ENCODE measurements around the gene KAZN. TPM values are rescaled to one million over a fixed set of nuclear protein-coding genes. Genes with fewer than 3 reads are reported as not detected.

KAZN gene
- polyA plus RNA-seq, 5 donors, result 26.2 to 34.7 (median 29.0) TPM

DNA sequence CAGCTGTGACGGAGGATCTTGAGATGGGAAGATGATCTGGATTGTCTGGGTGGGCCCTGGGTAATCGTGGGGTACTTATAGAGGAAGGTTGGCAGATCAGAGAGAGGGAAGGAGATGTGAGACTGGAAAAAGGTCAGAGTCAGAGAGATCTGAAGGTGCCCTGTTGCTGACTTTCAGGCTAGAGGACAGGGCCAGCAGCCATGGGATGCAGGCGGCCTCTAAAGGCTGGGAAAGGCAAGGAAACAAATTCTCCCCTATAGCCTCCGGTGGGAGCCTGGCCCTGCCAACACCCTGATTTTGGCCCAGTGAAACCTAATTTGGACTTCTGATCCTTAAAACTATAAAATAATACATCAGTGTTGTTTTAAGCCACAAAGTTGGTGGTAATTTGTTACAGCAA is 401.5 kb downstream of the KAZN start:
- no peak for DNase-seq

DNA sequence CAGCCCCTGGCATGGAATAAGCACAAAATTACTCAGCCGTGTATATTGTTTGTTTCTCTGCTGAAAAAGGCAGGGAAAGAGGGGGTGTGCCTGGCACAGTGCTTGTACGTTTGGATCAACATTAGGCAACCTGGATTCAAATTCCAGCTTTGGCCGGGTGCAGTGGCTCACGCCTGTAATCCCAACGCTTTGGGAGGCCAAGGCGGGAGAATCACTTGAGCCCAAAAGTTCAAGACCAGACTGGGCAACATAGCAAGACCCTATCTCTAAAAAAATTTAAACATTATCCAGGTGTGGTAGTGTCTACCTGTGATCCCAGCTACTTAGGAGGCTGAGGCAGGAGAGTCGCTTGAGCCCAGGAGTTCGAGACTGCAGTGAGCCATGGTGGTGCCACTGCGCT is 402.2 kb downstream of the KAZN start:
- no peak for DNase-seq

DNA sequence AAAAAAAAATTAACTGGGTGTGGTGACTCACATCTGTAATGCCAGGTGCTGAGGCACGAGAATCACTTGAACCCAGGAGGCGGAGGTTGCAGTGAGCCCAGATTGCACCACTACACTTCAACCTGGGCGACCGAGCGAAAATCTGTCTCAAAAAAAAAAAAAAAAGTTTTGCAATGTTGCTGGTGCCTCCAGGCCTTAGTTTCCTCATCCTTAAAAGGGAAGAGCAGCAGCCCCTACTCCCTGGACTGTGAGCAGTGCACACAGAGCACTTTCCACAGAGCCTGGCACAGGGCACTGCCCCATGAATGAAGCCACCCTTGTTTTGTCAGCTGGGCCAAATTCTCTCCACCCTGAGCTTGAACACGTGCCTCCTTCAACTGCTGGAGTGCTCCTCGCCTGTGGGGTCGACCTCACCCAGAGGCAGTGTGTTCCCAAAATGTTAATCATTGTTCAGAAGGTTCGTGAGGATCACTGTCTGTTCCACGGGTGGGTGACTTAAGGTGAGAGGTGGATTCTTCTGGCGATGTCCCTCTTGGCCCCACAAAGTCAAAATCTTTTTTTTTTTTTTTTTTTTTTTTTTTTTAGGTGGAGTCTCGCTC is 402.9 kb downstream of the KAZN start:
- DNase-seq, result no peak

DNA sequence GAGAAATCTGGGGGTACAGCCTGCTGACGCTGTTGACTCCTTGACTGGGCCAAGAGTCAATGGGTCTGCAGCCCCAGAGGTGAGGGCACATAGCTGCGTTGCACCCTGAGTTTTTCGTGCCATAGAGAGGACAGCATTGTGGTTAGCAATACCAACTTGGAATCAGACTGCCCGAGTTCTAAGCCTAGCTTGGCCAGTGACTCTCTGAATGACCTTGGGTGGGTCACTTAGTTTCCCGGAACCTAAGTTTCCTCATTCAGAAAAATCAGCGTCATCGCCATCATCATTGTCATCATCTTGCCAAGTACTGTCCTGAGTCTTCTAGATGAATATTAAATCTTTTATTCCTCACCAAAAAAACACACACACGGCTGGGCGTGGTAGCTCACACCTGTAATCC is 403.8 kb downstream of the KAZN start:
- DNase-seq, result no peak

DNA sequence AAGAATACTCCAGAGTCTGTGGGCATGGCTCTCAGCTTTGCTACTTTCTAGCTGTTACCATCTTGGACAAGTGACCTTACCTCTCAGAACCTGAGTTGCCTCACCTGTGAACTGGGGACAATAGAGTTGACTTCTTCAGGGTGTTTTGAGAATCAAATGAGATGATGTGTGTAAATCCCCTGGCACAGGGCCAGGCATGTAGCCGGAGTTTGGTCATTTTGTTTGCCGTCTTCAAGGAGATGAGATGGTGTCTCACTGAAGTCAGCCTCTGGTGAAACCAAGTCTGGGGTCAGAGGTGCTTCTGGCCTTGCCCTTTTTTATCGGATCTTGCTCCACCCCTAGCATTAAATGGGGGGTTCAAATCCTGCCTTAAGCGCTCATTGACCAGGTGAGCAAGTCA is 405.9 kb downstream of the KAZN start:
- no peak for DNase-seq

DNA sequence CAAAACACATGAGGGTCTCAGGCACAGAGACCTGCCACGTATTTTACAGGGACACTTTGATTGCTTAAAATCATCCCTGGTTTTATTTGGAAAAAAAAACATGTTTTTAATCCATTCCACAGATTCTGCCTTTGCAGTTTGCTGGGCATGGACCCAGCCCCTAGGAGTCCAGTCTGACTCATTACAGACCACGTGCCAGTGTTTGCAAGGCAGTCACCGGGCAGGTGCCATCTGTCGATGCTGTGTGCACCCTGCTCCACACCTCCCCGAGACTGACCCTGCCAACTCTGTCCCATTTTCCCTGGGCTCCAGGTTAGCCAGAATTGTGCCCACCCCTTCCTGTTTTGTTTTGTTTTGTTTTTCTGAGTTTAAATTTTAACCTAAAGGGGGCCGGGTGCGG is 406.6 kb downstream of the KAZN start:
- DNase-seq, result no peak

DNA sequence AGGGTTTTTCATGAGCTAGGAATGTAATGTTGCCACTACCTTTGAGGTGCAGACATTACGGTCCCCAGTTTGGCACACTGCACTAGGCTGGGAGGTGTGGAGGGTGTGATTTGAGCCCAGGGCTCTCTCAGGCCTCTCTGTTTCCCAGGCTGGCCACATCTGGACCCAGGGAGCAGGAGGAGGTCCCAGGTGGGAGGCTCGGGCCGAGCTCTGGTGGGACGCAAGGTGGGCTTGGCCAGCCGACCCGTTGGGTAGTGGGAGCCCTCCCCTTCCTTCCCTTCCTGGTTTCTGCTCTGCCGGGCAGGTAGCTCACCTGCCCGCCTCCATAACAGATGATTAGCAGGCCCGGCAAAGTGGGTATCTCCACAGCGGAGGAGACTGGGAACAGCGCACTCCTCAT is 408.9 kb downstream of the KAZN start:
- DNase-seq, result no peak

DNA sequence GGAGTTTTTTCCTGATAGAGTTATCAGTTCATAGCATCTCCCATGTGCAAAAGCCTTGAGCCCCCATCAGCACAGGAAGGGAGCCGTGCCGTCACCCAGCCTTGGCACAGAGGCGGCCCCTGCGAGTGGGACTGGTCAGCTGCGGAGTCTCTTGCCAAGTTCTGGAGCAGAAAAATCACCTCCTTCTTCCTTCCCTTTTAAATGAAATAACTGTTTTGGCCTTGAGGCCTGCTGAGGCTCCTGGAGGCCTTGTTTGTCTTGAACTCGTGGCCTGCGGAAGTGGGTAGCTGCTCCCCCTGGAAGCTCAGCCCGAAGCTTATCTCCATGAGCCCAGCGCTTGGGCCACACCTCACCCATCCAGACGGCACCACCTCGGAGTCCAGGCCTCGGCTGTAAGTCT is 409.4 kb downstream of the KAZN start:
- no peak for DNase-seq

DNA sequence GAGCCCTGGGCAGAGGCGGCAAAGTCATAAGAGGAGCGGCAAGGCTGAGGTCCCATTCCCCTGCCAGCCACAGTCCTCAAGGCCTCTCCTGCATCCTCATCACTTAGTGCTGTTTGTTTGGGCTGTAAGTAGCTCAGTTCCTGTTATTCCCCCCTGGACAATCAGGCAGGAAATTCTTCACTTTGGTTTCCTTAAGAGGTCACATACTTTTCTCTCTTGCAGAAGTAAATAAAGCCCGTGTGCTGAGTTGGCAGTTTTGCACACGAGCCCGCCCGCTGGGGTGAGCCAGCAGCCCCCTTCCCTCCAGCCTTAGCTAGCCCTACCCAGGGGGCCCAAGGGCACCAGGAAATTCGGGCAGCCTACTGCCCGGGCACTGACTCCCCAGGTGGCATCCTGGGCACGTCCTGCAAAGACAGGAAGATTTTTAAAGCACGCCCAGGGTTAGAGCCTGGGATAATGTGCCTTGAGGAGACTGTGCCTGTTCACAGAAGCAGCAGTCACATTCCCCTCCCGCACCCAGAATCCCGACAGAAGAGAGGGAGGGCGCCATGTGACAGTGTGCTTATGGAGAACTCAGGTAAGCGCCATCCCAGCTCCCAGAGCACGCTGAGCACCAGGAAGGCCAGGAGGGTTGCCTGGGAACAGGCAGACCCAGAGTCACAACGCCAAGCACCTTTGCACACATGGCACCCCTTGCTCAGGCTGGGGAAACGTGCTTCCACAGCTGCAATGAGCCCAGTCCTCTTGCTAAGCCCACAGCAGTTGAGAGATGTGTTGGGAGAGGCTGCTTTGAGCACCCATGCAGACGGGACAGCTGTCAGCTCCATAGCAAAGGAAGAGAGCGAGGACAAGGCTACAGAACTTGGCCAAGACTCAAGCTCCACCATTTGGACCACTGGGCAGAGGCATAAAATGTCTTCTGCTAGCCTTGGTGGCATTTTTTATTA is 410.6 kb downstream of the KAZN start:
- peak in 1 of 2 donors; percentile 32 for DNase-seq

DNA sequence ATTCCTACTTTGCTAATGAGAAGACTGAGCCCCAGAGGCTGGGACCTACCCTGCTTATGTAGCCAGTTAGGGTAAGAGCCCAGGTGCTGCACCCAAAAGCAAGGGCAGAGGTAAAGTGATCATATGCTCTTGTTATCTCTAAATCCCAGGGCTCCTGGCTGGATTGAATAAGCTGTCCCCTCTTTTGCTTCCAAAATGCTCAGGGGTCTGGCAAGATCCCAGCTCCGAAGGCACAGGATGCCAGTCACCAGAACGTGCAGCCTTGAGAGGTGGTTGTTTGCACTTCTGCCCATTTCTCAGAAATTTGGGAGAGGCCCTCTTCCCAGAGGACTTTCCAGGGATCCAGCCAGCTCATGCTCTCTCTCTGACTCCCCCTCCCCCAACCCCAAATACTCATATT is 412.7 kb downstream of the KAZN start:
- no peak for DNase-seq

DNA sequence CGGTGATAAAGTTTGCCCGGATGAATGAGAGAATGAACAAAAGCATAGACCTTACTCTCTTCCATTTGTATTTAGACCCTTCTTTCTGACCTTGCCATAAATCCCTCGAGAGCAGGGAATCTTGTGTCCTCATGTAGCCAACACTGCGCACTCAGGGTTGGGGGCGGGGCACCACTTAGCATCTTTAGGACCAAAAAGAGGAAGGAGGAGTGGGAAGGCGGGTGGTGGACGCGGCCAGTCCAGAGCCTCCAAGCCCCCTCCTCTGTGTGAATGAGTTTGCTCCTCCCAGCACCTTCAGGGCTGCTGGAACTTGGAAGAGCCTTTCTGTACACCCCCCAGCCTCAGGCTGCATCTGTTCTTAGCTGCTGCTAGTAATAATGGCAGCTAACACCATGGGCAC is 413.2 kb downstream of the KAZN start:
- DNase-seq, result no peak

DNA sequence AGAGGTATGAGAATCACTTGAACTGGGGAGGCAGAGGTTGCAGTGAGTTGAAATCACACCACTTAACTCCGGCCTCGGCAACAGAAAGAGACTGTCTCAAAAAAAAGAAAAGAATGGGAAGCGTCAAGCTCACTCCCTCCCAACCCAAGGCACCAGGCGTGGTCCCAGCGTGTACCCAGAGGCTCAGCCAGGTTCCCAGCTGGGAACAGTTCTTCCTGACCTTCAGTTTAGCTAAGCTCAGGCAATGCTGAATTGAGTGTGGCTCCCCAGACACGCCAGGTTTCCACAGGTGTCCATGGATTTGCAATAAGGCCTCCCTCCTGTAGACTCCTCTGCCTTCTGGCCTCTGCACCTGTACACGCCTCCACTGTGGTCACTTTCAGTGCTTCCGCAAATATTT is 414.3 kb downstream of the KAZN start:
- DNase-seq, result no peak

DNA sequence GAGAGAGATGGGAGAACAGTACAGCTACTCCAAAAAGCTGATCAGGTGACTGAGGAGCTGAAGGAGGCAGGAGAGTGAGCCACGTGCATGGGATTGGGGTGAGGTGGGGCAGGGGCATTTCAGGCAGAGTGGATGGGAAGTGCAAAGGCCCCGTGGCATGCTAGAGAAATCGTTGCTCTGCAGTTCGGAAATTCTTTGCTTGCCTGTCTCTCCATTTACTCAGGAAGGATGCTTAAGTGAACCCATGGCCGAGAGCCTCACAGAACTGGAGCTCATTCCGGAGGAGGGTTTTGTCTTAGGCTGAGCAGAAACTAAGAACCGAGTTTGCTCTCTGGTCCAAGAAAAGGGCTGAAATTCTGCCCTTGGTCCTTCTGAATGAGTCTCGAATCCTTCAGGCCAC is 415.3 kb downstream of the KAZN start:
- DNase-seq, result no peak

DNA sequence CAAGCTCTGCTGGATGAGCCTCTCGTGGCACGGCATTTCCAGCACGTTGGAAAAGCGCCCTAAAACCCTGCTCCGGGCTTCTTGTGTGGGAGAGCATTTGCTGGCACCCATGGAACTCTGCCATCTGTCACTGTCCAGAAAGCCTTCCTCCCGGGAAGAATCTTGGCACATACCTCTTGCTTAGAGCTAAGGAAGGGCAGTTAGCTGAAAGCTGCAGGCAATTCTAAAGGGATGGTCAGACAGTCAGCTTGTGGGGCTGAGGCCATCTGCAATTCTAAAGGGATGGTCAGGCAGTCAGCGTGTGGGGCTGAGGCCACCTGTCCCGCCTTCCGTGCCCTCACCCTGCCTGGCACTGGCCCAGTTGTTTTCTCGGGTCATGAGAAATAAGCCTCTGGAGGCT is 416.0 kb downstream of the KAZN start:
- DNase-seq, result no peak

DNA sequence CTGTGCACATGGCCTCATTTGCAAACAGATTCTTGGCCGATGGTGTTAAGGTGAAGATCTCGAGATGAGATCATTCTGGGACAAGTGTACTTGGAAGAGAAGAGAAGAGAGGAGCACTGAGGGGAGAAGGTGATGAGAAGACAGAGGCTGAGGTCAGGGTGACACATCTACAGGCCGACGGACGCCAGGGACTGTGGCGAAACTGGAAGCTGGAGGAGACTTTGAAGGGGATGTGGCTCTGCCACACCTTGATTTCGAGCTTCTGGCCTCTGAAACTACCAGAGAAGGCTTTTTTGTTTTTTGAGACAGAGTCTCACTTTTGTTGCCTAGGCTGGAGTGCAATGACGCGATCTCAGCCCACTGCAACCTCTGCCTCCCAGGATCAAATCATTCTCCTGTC is 417.5 kb downstream of the KAZN start:
- no peak for DNase-seq

DNA sequence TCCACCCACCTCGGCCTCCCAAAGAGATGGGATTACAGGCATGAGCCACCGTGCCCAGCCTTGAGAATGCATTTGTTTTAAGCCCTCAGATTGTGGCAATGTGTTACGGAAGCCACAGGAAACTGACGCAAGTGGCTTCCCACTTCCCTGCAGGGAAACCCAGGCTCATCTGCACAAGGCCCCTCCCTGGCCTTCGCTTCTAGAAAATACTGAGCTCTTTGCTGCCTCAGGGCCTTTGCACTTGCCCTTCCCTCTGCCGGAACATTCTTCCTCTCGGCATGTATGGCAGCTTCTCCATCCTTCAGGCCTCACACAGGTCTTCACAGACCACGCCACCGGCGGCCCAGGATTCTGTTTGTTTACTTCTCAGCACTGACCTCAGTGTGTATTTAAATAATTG is 418.0 kb downstream of the KAZN start:
- no peak for DNase-seq

DNA sequence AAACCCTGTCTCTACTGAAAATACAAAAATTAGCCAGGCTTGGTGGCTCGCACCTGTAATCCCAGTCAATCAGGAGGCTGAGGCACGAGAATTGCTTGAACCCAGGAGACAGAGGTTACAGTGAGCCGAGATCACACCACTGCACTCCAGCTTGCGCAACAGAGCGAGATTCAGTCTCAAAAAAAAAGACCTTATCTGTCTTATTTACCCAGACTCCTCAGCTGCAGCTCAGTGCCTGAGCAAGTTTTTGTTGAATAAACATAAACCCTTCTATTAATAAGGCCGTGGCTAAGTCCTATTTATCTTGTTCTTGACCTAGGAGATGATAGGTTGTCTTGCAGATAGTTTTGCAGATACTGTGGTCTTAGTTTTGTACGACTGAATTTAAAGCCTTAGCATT is 418.6 kb downstream of the KAZN start:
- no peak for DNase-seq

DNA sequence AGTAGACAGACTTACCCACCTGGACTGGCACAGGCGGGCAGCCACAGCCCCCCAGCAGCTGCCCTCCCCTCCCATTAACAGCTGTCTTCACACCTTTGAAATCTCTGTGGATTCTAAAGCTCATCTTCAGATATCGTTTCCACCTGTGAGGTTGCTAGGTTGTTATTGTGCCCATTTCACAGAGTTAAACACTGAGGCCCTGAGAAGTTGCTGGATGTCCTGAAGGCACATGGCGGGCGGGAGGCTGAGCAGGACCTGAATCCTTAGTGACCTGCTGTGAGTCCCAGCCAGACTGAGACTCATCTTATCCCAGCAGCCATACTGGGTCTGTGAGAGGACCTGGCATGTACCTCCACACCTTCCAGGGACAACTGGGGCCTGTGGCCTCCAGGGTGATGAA is 420.3 kb downstream of the KAZN start:
- DNase-seq, result no peak

DNA sequence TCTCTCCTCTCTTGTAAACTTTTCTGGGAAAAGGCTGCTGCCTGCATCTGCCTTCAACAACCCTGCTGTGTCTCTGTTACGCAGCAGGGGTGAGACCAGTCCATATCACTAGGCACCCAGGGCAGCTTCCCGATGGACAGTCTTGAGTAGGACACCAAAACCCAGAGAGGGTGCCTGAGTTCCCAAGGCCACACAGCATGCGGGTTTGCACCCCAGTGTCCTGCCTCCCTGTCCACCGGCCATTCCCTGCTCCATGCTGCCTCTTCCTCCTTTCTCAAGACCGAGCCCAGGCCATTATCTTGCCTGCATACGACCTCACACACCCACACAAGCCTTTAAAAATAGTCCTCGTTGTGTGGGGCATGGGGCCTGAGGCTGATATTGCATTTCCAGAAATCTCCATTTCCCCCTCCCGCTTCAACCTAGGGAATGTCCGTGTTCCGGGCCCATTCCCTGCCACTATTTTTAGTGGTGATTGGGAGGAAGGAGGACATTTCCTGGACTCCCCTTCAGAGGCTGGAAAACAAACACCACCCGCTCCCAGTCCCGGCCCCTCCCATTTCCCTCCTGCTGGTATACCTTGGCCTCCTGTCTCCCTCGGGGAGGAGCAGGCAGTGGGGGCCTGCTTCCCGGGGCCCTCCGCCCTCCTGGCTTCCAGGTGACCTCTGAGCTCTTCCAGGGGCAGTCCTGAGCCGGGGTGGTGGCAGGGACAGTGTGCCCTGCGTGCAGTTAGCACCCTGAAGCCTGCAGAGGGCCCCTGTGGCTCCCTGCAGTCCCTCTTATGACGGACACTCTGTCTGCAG is 422.7 kb downstream of the KAZN start:
- no peak for DNase-seq

DNA sequence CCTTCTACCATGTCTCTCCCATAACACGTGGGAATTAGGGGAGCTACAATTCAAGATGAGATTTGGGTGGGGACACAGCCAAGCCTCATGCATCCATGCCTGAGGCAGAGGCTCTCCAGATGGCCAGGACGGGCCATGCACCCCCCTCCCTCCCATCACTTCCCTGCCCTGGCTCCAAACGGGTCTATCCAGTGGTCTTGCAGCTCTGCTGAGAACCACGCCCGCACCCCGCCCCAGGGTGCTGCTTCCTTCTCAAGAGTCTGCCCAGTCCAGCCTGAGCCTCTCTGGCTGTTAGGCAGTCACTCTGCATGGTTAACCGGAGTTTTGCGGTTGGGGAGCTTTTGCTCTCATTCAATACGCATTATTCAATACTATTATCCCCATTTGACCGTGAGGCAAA is 423.6 kb downstream of the KAZN start:
- no peak for DNase-seq

DNA sequence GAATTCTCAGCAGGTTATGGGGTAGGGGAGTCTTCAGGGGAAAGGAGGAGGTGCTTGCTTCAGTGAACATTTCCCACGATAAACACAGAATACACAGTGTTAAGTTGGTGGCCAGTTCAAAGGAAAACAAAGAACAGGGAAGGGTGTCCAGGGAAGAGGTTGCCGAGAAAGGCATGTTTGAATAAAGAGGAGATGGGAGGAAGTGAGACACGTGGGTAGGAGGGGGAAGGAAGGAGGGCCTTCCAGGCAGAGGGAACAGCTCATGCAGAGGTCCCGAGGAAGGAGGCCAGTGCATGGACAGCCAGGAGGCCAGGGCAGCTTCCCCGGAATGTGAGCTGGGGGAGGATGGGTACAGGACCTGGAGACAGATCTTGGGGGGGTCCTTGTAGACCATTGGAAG is 424.7 kb downstream of the KAZN start:
- no peak for DNase-seq

DNA sequence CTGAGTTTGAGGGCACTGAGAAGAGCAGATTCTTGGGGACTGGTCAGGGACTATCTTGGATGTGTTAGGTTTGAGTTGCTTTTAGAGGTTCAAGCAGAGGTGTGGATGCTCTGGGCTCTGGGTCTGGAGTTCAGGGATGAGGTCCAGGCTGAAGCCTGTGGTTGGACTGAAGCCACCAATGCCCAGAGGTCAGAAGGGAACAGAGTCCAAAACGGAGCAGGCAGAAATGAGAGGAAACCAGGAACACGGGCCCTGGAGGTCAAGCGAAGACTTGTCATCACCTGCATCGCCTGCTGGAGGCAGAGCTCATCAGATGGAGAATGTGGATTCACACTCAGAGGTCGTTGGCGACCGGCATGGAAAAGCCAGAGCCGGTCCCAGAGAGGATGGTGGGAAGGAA is 425.5 kb downstream of the KAZN start:
- no peak for DNase-seq

DNA sequence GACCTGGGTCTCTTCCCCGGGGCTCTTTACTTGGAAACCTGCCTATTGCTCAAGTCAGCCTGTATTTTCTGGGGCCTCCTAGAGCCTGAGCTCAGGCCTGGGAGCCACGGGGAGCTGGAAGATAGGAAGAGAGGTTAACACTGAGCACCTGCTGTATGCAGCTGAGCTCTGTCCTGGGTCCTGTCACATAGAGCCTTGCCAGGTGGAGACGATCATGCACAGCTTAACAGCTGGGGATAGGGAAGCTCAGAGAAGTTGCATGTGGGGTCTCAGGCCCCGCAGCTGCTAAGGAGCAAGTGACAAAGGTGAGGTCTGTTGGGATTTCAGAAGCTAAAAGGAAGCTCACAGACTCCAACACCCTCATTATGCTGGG is 427.6 kb downstream of the KAZN start:
- DNase-seq, result no peak

All from right lung (tissue), 5 donors.